ENCODE results near the gene RBM15. TPM values are rescaled to one million over a fixed set of nuclear protein-coding genes. Genes with fewer than 3 reads are reported as not detected.

Gene RBM15, protein sequence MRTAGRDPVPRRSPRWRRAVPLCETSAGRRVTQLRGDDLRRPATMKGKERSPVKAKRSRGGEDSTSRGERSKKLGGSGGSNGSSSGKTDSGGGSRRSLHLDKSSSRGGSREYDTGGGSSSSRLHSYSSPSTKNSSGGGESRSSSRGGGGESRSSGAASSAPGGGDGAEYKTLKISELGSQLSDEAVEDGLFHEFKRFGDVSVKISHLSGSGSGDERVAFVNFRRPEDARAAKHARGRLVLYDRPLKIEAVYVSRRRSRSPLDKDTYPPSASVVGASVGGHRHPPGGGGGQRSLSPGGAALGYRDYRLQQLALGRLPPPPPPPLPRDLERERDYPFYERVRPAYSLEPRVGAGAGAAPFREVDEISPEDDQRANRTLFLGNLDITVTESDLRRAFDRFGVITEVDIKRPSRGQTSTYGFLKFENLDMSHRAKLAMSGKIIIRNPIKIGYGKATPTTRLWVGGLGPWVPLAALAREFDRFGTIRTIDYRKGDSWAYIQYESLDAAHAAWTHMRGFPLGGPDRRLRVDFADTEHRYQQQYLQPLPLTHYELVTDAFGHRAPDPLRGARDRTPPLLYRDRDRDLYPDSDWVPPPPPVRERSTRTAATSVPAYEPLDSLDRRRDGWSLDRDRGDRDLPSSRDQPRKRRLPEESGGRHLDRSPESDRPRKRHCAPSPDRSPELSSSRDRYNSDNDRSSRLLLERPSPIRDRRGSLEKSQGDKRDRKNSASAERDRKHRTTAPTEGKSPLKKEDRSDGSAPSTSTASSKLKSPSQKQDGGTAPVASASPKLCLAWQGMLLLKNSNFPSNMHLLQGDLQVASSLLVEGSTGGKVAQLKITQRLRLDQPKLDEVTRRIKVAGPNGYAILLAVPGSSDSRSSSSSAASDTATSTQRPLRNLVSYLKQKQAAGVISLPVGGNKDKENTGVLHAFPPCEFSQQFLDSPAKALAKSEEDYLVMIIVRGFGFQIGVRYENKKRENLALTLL
- 29.0 and 41.0 TPM in 2 replicates for total RNA-seq

DNA sequence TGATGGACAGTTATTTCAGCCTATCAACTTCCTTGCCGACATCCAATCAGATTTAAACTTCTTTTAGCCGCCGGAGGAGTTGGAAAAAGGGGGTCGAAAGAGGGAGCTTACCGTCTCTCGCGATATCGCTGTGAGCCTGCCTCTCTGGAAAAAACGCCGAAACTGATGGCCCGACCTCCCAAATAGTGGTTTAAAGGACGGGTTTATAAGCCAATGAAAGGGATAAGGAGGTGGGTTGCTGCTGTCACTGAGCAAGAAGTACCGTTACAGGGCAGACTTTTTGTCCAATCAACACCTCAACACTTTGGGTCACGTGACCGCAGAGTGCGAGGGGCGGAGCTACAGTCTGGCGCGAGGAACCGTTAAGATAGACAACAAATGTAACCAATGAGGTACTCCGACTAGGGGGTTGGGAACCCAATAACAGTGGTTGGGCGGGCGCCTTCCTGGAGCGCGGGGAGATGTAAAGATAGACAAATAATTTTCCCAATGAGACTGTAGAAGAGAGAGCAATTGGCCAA lies at the start of gene RBM15:
TSS of gene RBM15 (plus strand) at position 492 of the 521 bp plus-strand sequence. CDS start at position 521, 29 bp downstream.

DNA sequence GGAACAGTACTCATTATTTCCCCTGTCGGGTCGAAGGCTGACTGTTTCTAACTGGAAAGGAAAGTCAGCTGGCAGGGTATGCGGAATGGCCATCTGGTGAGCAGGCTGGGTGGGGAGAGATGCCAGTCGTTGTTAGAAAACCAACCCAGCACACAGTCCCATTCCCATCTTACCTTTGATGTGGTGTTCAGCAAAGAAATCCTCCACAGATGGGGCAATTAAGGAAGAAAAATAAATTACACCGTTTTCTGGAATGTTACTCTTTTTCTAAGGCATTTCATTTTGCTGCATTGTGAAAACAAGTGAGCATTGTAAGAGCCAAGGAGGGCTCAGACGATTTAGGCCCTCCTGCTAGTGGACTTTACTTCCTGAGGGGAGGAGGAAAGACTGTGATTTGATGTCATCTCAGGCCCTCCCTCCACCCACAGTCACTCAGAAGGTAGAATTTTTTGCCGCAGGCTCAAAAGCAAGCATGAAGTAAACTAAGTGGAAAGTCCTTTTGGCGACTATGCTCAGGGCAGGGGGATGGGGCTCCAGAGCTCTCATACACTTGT lies 51.6 kb downstream of the RBM15 start, which contains the start of gene SLC16A4:
TSS of gene SLC16A4 (minus strand) at position 335 of the 554 bp plus-strand sequence. CDS start 1,703 bp downstream, outside the sequence.

Other genes with a start within 250 kb of the RBM15 start
- not detected in 2 replicates for gene UBL4B, start 226.9 kb upstream of the RBM15 start, total RNA-seq
- gene SLC6A17, start 188.9 kb upstream of the RBM15 start, total RNA-seq, result 0.28 and 0.96 TPM in 2 replicates
- gene KCNC4, start 129.1 kb upstream of the RBM15 start, total RNA-seq, result 5.1 and 6.3 TPM in 2 replicates
- 16.3 and 42.0 TPM in 2 replicates for gene SLC16A4, start 51.6 kb downstream of the RBM15 start, total RNA-seq
- gene LAMTOR5, start 68.3 kb downstream of the RBM15 start, total RNA-seq, result 45.4 and 106 TPM in 2 replicates
- not detected in 2 replicates for gene PROK1, start 111.8 kb downstream of the RBM15 start, total RNA-seq
- not detected in 2 replicates for gene KCNA10, start 179.8 kb downstream of the RBM15 start, total RNA-seq

Measured in regular cardiac myocyte (primary cell).